CD14-positive monocyte (primary cell): ENCODE data around the gene RMDN3. TPM values are rescaled to one million over a fixed set of nuclear protein-coding genes. Genes with fewer than 3 reads are reported as not detected.
A peak's percentile ranks its signal among the peaks of the same experiment; 100 is the strongest.

Experiments used
- DNase-seq, 3 donors: peaks; one replicate each; pipeline ENCODE4 v3.0.0-alpha.2; 2011 to 2022
- H2AFZ ChIP-seq: 2 replicates; pipeline ENCODE4 v1.6.0; 2012; ENCODE audit warnings: mild to moderate bottlenecking, low read depth, low read length, inconsistent platforms; ENCODE audit not compliant: insufficient read depth, poor library complexity, severe bottlenecking
- H3K27ac ChIP-seq, 2 donors: 1 replicate in 1 of 2; 2 replicates in 1 of 2; pipeline ENCODE4 v1.5.1; 2012 to 2013; ENCODE audit warnings: low read length in 2 of 2, control low read depth in 1 of 2, inconsistent platforms in 1 of 2, low read depth in 1 of 2, mild to moderate bottlenecking in 1 of 2
- H3K27me3 ChIP-seq, 2 donors: one replicate each; pipeline versions ENCODE4 v1.6.0 to v1.6.1; 2011 to 2013; ENCODE audit warnings: low read length in 2 of 2; ENCODE audit not compliant: control insufficient read depth in 2 of 2, insufficient read depth in 2 of 2
- H3K36me3 ChIP-seq, 2 donors: replicated peaks in 1 of 2; 1 replicate in 1 of 2; 2 replicates in 1 of 2; pipeline versions ENCODE4 v1.5.1 to v1.6.1; 2012 to 2013; ENCODE audit warnings: low read length in 2 of 2, control low read depth in 1 of 2, inconsistent platforms in 1 of 2, mild to moderate bottlenecking in 1 of 2; ENCODE audit not compliant: insufficient read depth in 2 of 2, control insufficient read depth in 1 of 2
- H3K4me1 ChIP-seq, 2 donors: 1 replicate in 1 of 2; 2 replicates in 1 of 2; pipeline versions ENCODE4 v1.5.1 to v1.6.1; 2012 to 2013; ENCODE audit warnings: low read length in 2 of 2, control low read depth in 1 of 2, inconsistent platforms in 1 of 2, mild to moderate bottlenecking in 1 of 2, moderate library complexity in 1 of 2; ENCODE audit not compliant: insufficient read depth in 2 of 2, control insufficient read depth in 1 of 2
- H3K4me2 ChIP-seq: replicated peaks from 2 replicates; pipeline ENCODE3; 2012; ENCODE audit warnings: low read length, moderate library complexity, mild to moderate bottlenecking; ENCODE audit not compliant: poor library complexity, severe bottlenecking; ENCODE audit errors: extremely low read depth
- H3K4me3 ChIP-seq, 3 experiments: fragments of 200-600 bp in 1 of 3; sonication (generic) in 1 of 3; replicated peaks in 1 of 3; 1 replicate in 2 of 3; 2 replicates in 1 of 3; pipeline ENCODE4 v1.5.1; 2011 to 2013; ENCODE audit warnings: low read length in 3 of 3, mild to moderate bottlenecking in 3 of 3, control low read depth in 2 of 3, low read depth in 2 of 3, inconsistent platforms in 1 of 3, moderate library complexity in 1 of 3
- H3K79me2 ChIP-seq: 2 replicates; pipeline ENCODE4 v1.6.0; 2012; ENCODE audit warnings: mild to moderate bottlenecking, control low read depth, inconsistent platforms, low read length, moderate library complexity; ENCODE audit not compliant: insufficient read depth
- H3K9ac ChIP-seq: 2 replicates; pipeline ENCODE4 v1.6.0; 2017; ENCODE audit warnings: low read length, mild to moderate bottlenecking; ENCODE audit not compliant: insufficient read depth, poor library complexity, severe bottlenecking
- H3K9me3 ChIP-seq, 2 donors: replicated peaks in 1 of 2; 1 replicate in 1 of 2; 2 replicates in 1 of 2; pipeline versions ENCODE4 v1.5.1 to v1.6.1; 2012 to 2013; ENCODE audit warnings: low read length in 2 of 2, control low read depth in 1 of 2; ENCODE audit not compliant: control insufficient read depth in 1 of 2, insufficient read depth in 1 of 2
- H4K20me1 ChIP-seq: 2 replicates; pipeline ENCODE4 v1.6.0; 2012; ENCODE audit warnings: mild to moderate bottlenecking, low read length, control low read depth, moderate library complexity; ENCODE audit not compliant: insufficient read depth
- H3K27ac Mint-ChIP-seq, 7 donors: one replicate each; pipeline ENCODE4 v1.8.0; 2020; ENCODE audit warnings: mild to moderate bottlenecking in 7 of 7, mixed read lengths in 7 of 7, moderate library complexity in 6 of 7, inconsistent platforms in 2 of 7
- H3K27me3 Mint-ChIP-seq, 3 donors: one replicate each; pipeline ENCODE4 v1.8.0; 2021 to 2022; ENCODE audit warnings: low read depth in 3 of 3, mild to moderate bottlenecking in 3 of 3, mixed read lengths in 3 of 3, moderate library complexity in 3 of 3, inconsistent platforms in 1 of 3
- H3K36me3 Mint-ChIP-seq, 2 donors: one replicate each; pipeline ENCODE4 v1.8.0; 2020; ENCODE audit warnings: mixed read lengths in 2 of 2, inconsistent platforms in 1 of 2, mild to moderate bottlenecking in 1 of 2
- H3K4me1 Mint-ChIP-seq: one replicate; pipeline ENCODE4 v1.8.0; 2020; ENCODE audit warnings: mild to moderate bottlenecking, mixed read lengths
- H3K4me3 Mint-ChIP-seq, 2 donors: one replicate each; pipeline ENCODE4 v1.8.0; 2020; ENCODE audit warnings: mild to moderate bottlenecking in 2 of 2, mixed read lengths in 2 of 2, moderate library complexity in 1 of 2
- H3K9me3 Mint-ChIP-seq, 7 donors: one replicate each; pipeline ENCODE4 v1.8.0; 2020 to 2022; ENCODE audit warnings: mixed read lengths in 7 of 7, mild to moderate bottlenecking in 6 of 7, moderate library complexity in 6 of 7, inconsistent platforms in 2 of 7
- CTCF ChIP-seq: fragments of 200-600 bp; IDR thresholded peaks from one replicate; pipeline ENCODE4 v1.8.0; 2022; ENCODE audit warnings: antibody characterized with exemption, mild to moderate bottlenecking
- WGBS: methylation state at CpG from one replicate; pipeline ENCODE4 v1.1.5; 2013; ENCODE audit warnings: missing lambda C conversion rate; ENCODE audit not compliant: insufficient coverage; 5-methylcytosine and 5-hydroxymethylcytosine counted together
- intact Hi-C, 2 donors: fragments of 100-400 bp; cut with micrococcal nuclease; formaldehyde crosslinking; loops; one replicate each; pipeline versions ENCODE4 v1.15.0 to v1.15.1; 2023
- polyA plus RNA-seq, 3 donors: library from polyadenylated mRNA; depleted of rRNA in 1 of 3; unstranded in 2 of 3; stranded (reverse) in 1 of 3; fragments of 300-500 nt in 2 of 3; fragments of >200 nt in 1 of 3; fragmentation: Illumina TruSeq in 2 of 3; gene quantifications; 1 replicate in 2 of 3; 2 replicates in 1 of 3; pipeline ENCODE4 v1.2.3, GENCODE V29; 2012 to 2021

RMDN3 gene
- polyA plus RNA-seq, 3 donors = 9.8 to 13.5 (median 13.2) TPM

DNA sequence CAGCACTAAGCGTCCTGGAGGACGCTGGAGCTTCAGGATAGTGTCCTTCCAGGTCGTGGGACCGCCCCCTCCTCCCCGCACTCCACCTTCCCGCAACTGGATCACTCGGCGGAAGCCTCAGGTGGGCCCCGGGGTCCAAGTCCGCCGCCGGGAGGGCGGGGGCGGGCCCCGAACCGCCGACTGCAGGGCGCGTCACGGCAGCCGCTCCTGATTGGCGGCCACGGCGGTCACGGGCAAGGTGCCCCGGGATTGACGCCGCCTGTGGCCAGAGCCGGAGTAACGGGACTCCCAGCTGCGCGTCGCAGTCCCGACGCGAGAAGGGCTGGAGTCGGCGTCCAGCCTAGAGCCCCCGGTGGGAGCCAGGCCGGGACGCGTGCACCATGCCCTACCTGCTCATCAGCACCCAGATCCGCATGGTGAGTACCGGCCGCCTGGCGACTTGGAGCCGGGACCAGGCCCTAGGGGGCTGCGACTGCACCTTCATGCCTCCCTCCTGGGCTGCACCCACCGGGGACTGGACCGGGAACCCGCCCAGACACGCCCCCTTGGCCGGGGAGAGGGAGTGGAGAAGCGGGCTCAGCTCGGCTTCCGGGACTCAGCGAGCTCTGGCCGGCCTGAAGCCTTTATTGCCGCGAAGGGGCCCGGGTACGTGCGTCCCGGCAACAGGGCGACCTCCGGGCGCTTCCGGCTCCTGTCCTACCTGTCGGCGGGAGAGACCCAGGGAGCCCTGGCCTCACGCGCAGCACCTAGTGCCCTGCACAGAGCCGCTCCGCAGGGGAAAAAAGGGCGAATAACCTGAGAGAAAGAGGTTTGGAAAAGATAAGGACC is 9.0 kb upstream of the RMDN3 start, which contains the start of gene GCHFR:
Gene GCHFR (plus strand): TSS at position 268 of the 828 bp plus-strand sequence. CDS start 113 bp downstream, at position 381.
- Mint-ChIP-seq H3K27me3 (peaks cover 2 to 12% (median 11%) of the 10 kb centered on the region in 3 donors), H3K4me3 (peak within 1 kb of the TSS; percentile 85 to 91), H3K36me3 (peaks cover 11 to 21% of the 10 kb centered on the region in 2 donors), H3K4me1 (peaks cover 39% of the 10 kb centered on the region), H3K27ac (peak within 1 kb of the TSS; percentile 81 to 97 (median 96)), H3K9me3 (no peaks in the 10 kb centered on the region)
- H3K79me2 ChIP-seq = no peaks in the 10 kb centered on the region
- H3K27ac ChIP-seq = peak within 1 kb of the TSS; percentile 70 to 82
- H3K36me3 ChIP-seq = peaks cover 14 to 19% of the 10 kb centered on the region in 2 donors
- H3K4me1 ChIP-seq = peaks cover 41 to 47% of the 10 kb centered on the region in 2 donors
- H3K4me2 ChIP-seq = peak within 1 kb of the TSS; percentile 95
- H4K20me1 ChIP-seq = no peaks in the 10 kb centered on the region
- peak within 1 kb of the TSS; percentile 68 for H3K9ac ChIP-seq
- peak; percentile 56 to 58 (median 57) for DNase-seq
- under 1% methylated on average over 75 of the region's 75 CpGs for WGBS
- intact Hi-C loops = loop anchor here in 1 of 2 donors (10.0 kb wide), 1 partner anchor 69 kb away; the partner anchor contains the start of gene RAD51
- no peaks in the 10 kb centered on the region for H3K27me3 ChIP-seq
- no peaks in the 10 kb centered on the region for H3K9me3 ChIP-seq
- H2AFZ ChIP-seq = peak within 1 kb of the TSS; percentile 94
- peak; percentile 57 for TF ChIP-seq CTCF
- H3K4me3 ChIP-seq = peak within 1 kb of the TSS; percentile 59 to 89 (median 62)

DNA sequence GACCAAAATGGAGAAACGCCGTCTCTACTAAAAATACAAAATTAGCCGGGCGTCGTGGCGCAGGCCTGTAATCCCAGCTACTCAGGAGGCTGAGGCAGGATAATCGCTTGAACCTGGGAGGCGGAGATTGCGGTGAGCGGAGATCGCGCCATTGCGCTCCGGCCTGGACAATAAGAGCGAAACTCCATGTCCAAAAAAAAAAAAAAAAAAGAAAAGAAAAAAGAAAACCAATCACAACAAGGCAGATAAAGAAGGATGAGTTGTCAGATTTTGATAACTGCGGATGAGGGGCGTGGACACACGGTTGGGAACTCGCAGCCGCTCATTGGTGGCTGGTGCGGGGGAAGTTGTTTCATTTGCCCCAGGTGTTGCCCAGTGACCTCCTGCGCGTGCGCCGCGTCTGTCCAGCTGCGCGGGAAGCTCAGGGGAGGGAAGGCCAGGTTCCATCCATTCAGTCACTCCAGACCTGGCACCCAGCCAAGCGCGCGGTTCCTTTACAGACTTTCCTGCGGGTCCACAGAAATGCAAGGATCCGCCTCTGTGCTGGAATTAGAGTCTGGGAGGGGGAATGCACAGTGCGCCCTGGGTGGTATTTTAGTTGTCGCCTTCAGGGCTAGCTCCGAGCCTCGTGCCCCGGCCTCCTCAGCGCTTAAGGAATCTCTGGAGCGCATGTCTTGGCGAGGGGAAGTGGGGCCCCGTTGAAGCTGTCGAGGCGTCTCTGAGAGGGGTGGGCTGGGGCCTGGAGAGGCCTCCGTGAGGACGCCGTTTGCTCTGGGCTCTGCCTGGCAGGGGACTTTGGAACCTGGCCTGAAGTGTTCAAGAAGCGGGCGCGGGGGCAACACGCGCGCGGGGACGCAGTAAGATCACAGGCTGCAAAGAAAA is 8.1 kb upstream of the RMDN3 start:
- intact Hi-C loops = loop anchor here in 1 of 2 donors (10.0 kb wide), 1 partner anchor 68 kb away; the partner anchor contains the start of gene RAD51
- H3K79me2 ChIP-seq = no peaks in the 10 kb centered on the region

More for the DNA sequence above, 8.1 kb upstream of the RMDN3 start:
- Mint-ChIP-seq H3K27me3 (peaks cover 2 to 12% (median 11%) of the 10 kb centered on the region in 3 donors), H3K36me3 (peaks cover 6 to 15% of the 10 kb centered on the region in 2 donors), H3K9me3 (no peaks in the 10 kb centered on the region), H3K4me1 (peaks cover 31% of the 10 kb centered on the region), H3K27ac (peak overlapping the region; percentile 31 to 88 (median 80)), H3K4me3 (peak overlapping the region; percentile 85 to 91)
- no peaks in the 10 kb centered on the region for H3K27me3 ChIP-seq
- H3K4me1 ChIP-seq = peaks cover 34 to 38% of the 10 kb centered on the region in 2 donors
- peak overlapping the region; percentile 50 to 82 for H3K27ac ChIP-seq
- H3K4me3 ChIP-seq = peak overlapping the region; percentile 59 to 89 (median 62)
- WGBS = 26% methylated on average over 42 of the region's 55 CpGs
- no peak for TF ChIP-seq CTCF
- peaks cover 14 to 18% of the 10 kb centered on the region in 2 donors for H3K36me3 ChIP-seq
- peak in 2 of 3 donors; percentile 13 to 34 for DNase-seq
- H3K9me3 ChIP-seq = no peaks in the 10 kb centered on the region
- H3K4me2 ChIP-seq = peak overlapping the region; percentile 95
- peak overlapping the region; percentile 94 for H2AFZ ChIP-seq
- H4K20me1 ChIP-seq = no peaks in the 10 kb centered on the region
- H3K9ac ChIP-seq = peak overlapping the region; percentile 68
